DMS114 treated with DMSO at 0.1 percent for 48 hours (cell line): ENCODE results near the gene CHRNA10.
"Not testable (repeated sequence)": the region's sequence is repeated elsewhere in the genome, so short reads cannot be mapped to it uniquely, and the experiment has no call there.

Source experiments
- DNase-seq: peaks from one replicate; lab custom pipeline; 2025; ENCODE audit not compliant: unreplicated experiment; lab: John Stamatoyannopoulos, UW

The CHRNA10 gene

DNA sequence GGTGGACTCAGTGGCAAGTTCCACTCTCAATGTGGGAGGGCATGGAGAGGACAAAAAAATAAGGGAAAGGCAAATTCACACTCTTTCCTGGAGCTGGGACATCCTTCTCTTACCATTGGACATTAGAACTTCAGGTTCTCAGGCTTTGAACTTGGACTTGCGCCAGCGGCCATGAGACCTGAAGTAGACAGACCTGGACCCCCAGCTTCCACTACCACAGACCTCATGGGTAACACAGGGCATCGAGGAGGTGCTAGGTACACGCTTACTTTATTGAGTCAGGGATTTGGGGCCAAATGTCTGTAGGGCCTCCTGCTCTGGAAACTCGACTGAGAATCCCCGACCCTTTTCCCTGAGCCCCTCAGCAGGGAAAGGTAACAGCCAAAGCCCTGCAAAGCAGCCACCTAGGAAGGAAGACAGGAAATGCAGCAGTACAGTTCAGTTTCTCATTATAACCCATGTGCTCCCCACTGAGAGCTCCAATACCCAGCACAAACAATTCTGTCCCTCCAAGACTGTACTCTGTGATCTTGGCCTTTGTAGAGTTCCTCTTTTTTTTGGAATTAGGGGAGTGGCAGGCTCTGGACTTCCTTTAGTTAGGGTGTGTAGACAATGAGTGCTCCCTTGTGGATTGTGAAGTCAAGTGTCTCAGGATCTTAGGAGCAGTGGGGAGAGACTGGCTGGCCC lies 5.7 kb downstream of the CHRNA10 start:
- DNase-seq = no peak

DNA sequence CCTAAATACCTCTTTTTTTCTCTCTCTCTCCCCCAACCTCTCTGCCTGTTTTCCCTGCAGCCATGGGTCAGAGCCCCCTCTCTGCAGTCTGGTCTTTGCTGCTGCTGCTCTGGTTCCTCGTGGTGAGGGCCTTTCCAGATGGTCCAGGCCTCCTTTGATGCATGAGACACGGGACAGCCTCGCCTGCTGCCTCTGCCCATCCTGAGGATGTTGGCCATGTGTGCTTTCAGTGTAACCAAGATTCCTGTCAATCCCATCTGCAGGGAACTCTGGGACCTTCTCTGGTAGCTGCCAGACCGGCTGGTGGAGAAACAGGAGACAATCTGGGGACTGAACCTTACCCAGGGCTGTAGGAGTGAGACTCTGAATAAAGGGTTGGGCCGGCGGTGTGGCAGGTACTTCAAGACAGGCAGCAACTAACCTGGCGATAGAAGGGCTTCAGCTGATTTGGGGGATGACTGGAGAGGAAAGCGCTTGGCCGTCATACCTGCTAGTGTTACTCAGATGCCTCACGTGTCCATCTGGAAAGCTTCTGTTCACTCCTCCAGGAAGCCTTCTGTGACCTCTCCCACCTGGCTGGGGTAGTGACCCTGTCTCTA lies 7.1 kb downstream of the CHRNA10 start:
- no peak for DNase-seq

DNA sequence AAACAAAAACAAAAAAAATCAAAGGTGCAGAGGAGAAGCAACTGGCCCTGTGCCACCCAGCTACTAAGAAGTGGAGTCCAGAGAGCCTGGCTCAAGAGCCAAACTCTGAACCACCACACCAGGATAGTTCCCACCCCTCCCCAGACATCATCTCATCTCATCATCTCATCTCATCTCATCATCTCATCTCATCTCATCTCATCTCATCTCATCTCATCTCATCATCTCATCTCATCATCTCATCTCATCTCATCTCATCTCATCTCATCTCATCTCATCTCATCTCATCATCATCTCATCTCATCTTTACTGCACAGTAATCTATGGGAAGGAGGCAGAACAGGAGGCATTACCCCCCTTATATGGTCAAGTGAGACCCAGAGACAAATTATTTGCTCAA lies 8.3 kb downstream of the CHRNA10 start:
- DNase-seq = no peak

DNA sequence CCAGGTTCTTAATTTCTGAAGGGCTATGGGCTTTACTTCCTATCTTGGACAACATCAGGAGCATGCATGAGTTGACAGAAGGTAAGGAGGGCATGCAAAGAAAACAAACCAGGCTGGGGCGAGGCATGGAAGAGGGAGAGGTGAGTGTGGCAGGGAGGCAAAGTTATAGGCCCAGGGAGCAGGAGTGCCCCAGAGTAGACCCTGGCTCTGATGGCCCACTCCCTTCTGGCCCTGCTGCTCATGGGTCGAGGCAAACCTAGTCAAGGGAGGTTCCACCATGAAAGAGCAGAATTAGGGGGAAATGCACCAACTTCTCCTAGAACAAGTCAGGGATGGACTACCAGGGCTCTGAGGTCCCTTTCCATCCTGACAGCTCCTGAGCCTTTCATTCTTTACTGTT lies 10.2 kb downstream of the CHRNA10 start:
- DNase-seq = no peak

DNA sequence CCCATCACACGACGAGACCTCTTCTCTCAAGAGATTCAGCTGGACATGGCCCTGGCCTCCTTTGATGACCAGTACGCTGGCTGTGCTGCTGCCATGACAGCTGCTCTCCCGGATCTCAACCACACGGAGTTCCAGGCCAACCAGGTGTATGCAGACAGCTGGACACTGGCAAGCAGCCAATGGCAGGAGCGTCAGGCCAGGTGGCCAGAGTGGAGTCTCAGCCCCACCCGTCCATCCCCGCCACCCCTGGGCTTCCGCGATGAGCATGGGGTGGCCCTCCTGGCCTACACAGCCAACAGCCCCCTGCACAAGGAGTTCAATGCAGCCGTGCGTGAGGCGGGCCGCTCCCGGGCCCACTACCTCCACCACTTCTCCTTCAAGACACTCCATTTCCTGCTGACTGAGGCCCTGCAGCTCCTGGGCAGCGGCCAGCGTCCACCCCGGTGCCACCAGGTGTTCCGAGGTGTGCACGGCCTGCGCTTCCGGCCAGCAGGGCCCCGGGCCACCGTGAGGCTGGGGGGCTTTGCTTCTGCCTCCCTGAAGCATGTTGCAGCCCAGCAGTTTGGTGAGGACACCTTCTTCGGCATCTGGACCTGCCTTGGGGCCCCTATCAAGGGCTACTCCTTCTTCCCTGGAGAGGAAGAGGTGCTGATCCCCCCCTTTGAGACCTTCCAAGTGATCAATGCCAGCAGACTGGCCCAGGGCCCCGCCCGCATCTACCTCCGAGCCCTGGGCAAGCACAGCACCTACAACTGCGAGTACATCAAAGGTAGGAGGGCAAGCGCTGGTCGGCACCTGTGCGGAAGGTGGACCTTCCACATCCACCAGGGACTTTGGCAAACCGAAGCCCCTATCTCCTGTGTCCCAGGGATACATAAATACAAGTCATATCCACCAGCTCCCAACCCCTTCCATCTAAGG lies 11.3 kb downstream of the CHRNA10 start:
- DNase-seq = no peak

DNA sequence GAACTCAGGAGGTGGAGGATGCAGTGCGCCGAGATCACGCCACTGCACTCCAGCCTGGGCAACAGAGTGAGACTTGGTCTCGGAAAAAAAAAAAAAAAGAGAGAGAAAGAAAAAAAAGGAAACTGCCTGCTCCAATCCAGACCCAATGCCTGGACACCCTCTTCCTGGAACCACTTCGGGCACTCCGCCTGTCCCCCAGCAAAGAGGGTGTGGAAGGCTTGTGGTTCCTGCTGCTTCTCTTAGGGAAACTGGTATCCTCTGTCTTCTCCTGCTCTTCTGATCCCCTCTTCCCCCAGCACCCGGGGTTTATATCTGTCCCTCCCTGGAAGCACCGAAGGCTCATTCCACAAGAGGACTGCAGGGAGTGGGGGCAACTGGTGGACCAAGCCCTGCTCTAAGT lies 12.9 kb downstream of the CHRNA10 start:
- no peak for DNase-seq

DNA sequence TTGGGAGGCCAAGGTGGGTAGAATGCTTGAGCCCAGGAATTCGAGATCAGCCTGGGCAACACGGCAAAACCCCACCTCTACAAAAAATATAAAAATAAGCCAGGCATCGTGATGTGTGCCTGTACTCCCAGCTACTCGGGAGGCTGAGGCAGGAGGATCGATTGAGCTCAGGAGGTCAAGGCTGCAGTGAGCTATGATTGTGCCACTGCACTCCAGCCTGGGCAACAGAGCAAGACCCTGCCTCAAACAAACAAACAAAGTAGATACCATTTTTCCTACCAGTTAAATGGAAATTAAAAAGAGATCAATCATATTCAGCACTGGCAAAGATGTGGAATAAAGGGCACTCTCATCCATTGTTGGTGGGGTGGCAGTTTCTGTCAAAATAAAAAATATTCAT lies 13.9 kb downstream of the CHRNA10 start:
- DNase-seq = not testable (repeated sequence)

DNA sequence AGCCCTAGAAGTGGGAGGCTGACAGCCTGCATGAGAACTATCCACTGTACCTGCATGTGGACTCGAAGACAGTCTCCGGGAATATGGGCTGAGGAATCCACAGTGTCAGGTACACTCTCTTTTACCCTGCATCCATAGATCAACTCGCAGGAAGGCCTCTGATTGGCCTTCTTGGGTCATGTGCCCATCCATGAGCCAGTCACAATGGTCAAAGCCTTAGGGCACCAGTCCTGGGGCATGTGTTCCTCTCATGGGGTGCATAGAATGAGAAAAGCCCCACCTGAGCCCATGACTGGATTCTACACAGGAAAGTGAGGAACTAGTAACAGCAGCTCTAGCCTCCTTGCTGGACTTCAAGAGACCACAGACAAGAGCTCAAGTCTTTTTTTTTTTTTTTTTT lies 15.6 kb downstream of the CHRNA10 start:
- DNase-seq = no peak

DNA sequence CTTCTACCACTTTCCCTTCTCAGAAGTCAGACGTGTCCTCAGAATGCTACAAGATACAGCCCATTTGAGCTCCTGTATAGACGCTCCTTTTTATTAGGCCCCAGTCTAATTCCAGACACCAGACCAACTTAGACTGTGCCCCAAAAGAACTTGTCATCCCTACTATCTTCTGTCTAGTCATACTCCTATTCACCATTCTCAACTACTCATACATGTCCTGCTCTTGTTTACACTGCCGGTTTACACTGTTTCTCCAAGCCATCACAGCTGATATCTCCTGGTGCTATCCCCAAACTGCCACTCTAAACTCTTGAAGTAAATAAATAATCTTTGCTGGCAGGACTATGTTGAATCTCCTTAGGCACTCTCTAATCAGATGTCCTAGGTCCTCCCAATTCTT lies 18.7 kb downstream of the CHRNA10 start:
- not testable (repeated sequence) for DNase-seq

DNA sequence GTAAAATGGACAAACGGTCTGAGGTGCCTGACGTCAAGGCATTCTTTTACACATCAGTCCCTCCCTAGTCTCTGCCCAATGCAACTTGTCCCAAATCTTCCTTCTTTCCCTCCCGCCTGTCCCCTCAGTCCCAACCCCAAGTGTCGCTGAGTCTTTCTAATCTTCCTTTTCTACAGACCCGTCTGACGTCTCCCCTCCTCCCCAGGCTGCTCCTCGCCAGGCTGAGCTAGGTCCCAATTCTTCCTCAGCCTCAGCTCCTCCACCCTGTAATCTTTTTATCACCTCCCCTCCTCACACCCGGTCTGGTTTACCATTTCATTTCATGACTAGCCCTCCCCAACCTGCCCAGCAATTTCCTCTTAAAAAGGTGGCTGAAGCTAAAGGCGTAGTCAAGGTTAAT lies 21.8 kb downstream of the CHRNA10 start:
- not testable (repeated sequence) for DNase-seq

DNA sequence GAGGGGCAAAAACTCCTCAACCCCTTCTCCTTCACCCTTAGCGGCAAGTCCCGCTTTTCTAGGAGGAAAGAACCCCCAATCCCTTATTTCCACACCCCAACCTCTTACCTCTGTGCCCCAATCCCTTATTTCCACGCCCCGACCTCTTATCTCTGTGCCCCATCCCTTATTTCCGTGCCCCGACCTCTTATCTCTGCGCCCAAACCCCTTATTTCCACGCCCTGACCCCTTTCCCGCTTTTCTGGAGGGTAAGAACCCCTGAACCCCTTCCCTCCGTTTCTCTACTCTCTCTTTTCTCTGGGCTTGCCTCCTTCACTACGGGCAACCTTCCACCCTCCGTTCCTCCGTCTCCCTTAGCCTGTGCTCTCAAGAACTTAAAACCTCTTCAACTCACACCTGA lies 22.3 kb downstream of the CHRNA10 start:
- DNase-seq = not testable (repeated sequence)

DNA sequence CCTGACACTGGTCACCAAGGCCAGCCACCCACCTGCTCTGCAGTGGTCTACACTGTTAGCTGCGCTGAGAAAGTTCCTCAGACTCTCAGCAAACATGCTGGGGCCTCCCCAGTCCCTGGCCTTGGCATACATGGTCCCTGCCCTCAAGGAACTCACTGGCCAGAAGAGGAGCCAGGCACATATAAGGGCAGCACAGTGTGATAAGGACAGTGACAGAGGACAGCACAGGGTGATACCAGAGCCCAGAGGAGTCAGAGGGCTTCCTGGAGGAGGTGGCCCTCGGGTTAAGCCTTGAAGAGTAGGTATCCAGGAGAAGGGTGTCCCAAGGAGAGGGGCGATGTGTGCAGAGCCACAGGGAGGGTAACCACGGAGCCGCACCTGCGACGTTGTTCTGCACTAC lies 25.6 kb downstream of the CHRNA10 start:
- no peak for DNase-seq

DNA sequence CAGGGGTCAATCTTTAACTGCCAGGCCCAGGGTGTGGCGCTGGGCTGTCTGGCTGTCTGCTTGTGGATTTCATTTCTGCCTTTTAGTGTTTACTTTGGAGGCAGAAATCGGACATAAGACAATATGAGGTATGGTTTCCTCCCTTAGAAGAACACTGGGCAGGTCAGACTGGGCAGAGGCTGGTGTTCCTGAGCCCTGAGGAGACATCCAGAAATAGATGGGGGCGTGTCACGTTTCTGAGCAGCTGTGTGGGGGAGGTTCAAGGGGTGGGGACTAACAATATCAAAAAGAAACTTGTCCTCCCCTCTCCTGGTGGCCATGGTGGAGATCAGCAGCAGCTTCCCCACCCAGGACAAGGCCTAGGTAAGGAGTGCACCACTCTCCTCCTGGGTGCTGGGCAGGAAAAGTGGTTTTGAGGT lies 26.4 kb downstream of the CHRNA10 start, which contains the start of gene ART1:
TSS of gene ART1 (plus strand) at position 312 of the 419 bp plus-strand sequence. CDS start 14,086 bp downstream, outside the sequence.
- DNase-seq = no peak

DNA sequence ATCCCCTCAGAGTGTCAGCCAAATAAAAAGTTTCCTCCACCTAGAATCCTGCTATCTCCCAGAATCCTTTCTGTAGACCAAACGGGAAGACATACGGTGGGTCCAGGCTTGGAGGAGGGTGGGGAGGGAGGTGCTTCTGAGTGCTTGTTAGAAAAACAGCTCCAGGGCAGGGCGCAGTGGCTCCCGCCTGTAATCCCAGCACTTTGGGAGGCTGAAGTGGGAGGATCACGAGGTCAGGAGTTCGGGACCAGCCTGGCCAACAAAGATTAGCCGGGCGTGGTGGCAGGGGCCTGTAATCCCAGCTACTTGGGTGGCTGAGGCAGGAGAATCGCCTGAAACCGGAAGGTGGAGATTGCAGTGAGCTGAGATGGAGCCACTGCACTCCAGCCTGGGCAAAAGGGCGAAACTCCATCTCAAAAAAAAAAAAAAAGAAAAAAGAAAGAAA lies 28.1 kb downstream of the CHRNA10 start:
- not testable (repeated sequence) for DNase-seq

DNA sequence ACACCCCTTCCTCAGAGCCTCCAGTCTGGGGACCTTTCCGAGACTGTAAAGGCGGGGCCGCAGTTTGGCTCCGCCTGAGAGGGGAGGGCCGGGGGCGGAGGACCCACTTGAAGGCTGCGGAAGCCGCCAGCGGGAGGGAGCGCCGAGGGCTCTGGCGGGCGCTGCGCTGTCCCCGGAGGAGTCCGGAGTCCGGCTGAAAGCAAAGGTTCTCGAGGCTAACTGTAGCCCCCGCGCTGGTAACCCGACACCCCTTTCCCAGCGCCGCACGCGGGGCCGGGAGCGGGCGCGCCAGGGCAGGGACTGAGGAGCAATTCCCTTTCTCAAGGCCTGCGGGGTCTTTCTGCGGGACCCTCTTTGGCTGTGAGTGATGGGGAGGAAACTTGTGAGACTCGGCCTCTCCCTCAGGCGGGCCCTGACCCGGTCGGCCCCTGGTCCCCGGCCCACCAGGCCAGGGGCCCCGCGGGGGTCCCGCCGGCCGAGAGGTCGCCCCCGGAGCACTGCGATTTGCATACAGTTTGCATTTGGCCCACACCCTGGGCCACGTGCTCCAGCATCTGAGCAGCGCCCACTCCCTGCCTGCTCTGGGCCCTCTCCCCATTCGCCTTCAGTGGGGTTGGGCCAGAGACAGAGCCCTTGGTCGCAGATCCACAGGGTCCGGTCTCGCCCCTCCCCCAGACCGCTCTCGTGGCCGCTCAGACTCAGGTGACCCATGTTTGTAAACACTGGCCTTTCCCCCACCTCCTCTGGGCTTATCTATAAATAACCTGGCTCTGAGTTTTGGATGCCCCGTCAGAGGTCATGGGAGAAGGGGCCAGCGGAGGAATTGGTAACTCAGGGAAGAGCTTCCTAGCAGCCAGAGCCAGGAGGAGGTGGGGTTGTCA lies 28.9 kb downstream of the CHRNA10 start:
- peak; percentile 20 for DNase-seq

DNA sequence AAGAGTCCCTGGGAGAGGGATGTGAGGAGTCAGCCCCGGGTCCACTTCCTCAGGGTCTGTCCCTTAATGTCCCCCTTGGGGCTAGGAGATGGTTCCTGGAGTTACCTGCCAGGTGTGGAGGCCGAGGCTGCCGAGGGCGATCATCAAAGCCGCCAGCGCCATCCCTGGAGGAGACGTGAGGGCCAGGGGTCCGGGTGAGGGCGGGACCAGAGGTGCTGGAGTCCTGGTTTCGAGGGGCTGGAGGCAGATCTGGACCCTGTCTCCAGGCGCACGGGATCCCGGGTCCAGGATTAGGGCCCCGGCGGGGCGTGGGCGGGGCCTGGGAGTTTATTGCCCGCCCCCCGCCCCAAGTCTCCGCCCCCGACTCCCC lies 29.5 kb downstream of the CHRNA10 start, which contains the start of gene ART5:
TSS of gene ART5 (minus strand) at position 292 of the 370 bp plus-strand sequence. CDS start at position 162, 130 bp downstream.
- DNase-seq = no peak

DNA sequence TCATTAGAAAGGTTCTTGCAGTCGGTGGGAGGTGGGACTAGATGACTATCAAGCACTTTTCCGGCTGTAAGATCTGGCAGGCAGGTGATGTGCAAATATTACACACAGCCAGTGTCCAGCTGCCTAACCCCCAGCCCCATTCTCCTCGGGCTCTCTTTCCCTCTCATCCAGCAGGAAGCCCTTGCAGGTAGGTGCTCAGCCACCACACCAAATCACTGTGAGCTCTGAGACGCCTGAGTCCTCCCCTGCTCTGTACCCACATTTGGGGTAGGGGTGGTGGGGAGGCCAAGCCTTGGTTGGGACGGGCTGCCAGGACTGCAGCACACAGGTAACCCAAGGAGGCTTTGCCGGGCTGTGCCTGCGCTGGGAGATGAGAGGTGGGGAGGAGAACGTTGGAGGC lies 30.0 kb downstream of the CHRNA10 start:
- no peak for DNase-seq

DNA sequence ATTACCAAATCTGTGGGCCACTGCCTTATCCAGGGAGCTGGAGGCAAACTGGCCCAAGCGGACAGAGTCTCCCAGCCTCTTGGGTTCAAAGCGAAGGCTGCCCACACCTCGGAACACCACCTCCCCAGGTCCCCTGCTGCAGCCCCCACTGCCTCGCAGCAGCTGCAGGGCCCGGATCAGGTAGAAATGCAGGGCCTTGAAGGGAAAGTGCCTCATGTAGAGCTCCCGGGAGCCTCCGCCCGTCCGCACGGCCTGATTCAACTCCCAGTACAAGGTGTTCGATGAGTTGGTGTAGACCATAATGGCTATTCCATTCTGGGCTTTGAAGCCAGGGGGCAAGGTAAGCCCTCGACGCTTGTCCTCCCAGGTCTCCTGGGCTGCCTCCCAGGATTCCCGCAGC lies 31.3 kb downstream of the CHRNA10 start:
- DNase-seq = no peak

DNA sequence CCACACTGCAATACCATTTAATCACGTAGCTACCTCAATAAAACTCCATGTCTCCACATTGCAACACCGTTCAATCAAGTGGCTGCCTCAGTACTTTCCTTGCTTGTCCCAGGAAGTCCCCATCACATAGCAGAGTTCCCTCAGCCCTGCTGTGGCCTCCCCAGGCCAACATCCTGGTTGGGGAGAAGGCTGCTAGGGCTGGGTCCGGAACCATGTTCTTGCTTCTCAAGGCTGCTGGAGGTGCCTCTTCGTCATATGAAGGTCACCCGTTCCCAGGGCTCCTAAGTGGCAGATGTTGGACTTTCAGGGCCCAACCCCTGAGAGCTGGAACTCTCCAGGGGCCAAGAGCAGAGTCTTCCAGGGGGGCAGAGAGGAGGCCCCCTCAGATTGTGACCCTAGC lies 32.7 kb downstream of the CHRNA10 start:
- no peak for DNase-seq

DNA sequence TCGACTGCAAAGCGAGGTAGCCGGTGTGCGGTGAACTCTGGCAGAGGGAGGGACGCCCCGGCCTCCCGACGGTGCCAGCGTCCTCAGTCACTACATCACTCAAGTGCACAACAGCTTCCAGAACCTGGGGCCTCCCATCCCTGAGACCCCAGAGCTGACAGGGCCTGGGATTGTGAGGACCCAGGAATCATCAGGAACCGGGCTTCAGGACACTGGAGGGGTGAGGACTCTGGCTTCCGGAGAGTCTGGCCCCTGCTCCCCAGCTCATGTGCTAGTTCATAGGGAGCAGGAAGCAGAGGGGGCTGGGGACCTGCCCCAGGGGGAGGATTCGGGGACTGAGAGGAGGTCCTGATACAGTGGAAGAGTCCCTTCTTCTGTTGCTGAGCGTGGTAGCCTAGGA lies 34.0 kb downstream of the CHRNA10 start:
- no peak for DNase-seq
